Activated T-cell treated with anti-CD3 and anti-CD28 coated beads for 24 hours (primary cell): Measurements from ENCODE around the gene HPS3.

Experiments
- DNase-seq: peaks from one replicate; pipeline ENCODE4 v3.0.0-alpha.2; 2020; ENCODE audit warnings: low read depth

The HPS3 gene

GRCh38 chr3:149120051-149120972 is 9.1 kb upstream of the HPS3 start:
- no peak for DNase-seq

- no peak for DNase-seq
Observed at GRCh38 chr3:149122721-149123578, 6.5 kb upstream of the HPS3 start.

GRCh38 chr3:149128821-149129220 is 617 bp upstream of the HPS3 start:
- no peak for DNase-seq

- no peak for DNase-seq
Observed at GRCh38 chr3:149131589-149131988, 2.2 kb downstream of the HPS3 start.

- no peak for DNase-seq
Observed at GRCh38 chr3:149134575-149134974, 5.1 kb downstream of the HPS3 start.

GRCh38 chr3:149142682-149143081 is 13.2 kb downstream of the HPS3 start:
- DNase-seq: no peak

- no peak for DNase-seq
Observed at GRCh38 chr3:149145356-149145755, 15.9 kb downstream of the HPS3 start.

- DNase-seq: no peak
Observed at GRCh38 chr3:149145974-149146373, 16.5 kb downstream of the HPS3 start.

GRCh38 chr3:149150436-149150835 is 21.0 kb downstream of the HPS3 start:
- DNase-seq: no peak

- no peak for DNase-seq
Observed at GRCh38 chr3:149151843-149152242, 22.4 kb downstream of the HPS3 start.

GRCh38 chr3:149152420-149152819 is 23.0 kb downstream of the HPS3 start:
- DNase-seq: no peak

- no peak for DNase-seq
Observed at GRCh38 chr3:149153402-149153801, 24.0 kb downstream of the HPS3 start.

- no peak for DNase-seq
Observed at GRCh38 chr3:149160754-149161300, 31.4 kb downstream of the HPS3 start.

GRCh38 chr3:149162007-149162406 is 32.6 kb downstream of the HPS3 start:
- DNase-seq: no peak

GRCh38 chr3:149163066-149163465 is 33.6 kb downstream of the HPS3 start:
- no peak for DNase-seq

- DNase-seq: no peak
Observed at GRCh38 chr3:149167898-149168297, 38.5 kb downstream of the HPS3 start.

- DNase-seq: no peak
Observed at GRCh38 chr3:149170672-149171071, 41.2 kb downstream of the HPS3 start.

- no peak for DNase-seq
Observed at GRCh38 chr3:149174901-149175300, 45.5 kb downstream of the HPS3 start.

- no peak for DNase-seq
Observed at GRCh38 chr3:149177122-149177521, 47.7 kb downstream of the HPS3 start.

GRCh38 chr3:149179220-149179619 is 49.8 kb downstream of the HPS3 start:
- no peak for DNase-seq

- no peak for DNase-seq
Observed at GRCh38 chr3:149180057-149180573, 50.7 kb downstream of the HPS3 start.

GRCh38 chr3:149181182-149181581 is 51.7 kb downstream of the HPS3 start:
- DNase-seq: no peak
